Stomach (tissue), 4 donors: ENCODE data around the gene CYB561.

ENCODE experiments used
- POLR2A ChIP-seq, 4 donors: fragments of 450-650 bp; IDR thresholded peaks; one replicate each; pipeline ENCODE4 v1.6.1; 2016; ENCODE audit warnings: antibody characterized with exemption in 4 of 4, control low read depth in 2 of 4, mild to moderate bottlenecking in 1 of 4, moderate library complexity in 1 of 4
- TF ChIP-seq, protein P1 (sequence below), 7 experiments: fragments of 450-650 bp in 4 of 7; fragments of 200-600 bp in 3 of 7; sonication (generic) in 3 of 7; IDR thresholded peaks; one replicate each; pipeline ENCODE4 v1.5.1; 2016 to 2019; ENCODE audit warnings: antibody characterized with exemption in 7 of 7, control low read depth in 2 of 7, mild to moderate bottlenecking in 1 of 7

DNA sequence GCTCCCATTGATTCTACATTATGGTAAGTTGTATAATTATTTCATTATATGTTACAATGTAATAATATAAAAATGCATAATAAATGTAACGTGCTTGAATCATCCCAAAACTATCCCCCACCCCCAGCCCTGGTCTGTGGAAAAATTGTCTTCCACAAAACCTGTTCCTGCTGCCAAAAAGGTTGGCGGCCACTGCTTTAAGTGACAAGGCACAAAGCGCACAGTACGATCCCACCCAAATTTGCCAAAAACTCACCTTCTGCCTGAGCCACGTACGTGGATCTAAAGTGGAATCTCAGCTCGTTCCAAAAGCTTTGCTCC, 14.5 kb downstream of the CYB561 start:
- TF ChIP-seq, protein P1, sequence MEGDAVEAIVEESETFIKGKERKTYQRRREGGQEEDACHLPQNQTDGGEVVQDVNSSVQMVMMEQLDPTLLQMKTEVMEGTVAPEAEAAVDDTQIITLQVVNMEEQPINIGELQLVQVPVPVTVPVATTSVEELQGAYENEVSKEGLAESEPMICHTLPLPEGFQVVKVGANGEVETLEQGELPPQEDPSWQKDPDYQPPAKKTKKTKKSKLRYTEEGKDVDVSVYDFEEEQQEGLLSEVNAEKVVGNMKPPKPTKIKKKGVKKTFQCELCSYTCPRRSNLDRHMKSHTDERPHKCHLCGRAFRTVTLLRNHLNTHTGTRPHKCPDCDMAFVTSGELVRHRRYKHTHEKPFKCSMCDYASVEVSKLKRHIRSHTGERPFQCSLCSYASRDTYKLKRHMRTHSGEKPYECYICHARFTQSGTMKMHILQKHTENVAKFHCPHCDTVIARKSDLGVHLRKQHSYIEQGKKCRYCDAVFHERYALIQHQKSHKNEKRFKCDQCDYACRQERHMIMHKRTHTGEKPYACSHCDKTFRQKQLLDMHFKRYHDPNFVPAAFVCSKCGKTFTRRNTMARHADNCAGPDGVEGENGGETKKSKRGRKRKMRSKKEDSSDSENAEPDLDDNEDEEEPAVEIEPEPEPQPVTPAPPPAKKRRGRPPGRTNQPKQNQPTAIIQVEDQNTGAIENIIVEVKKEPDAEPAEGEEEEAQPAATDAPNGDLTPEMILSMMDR (IDR thresholded peaks at IDR 0.05): no peak
- no peak for TF ChIP-seq POLR2A (IDR thresholded peaks at IDR 0.05)
